Mucosa of descending colon (tissue), 3 donors: Measurements from ENCODE around the gene TNC. TPM values are rescaled to one million over a fixed set of nuclear protein-coding genes. Genes with fewer than 3 reads are reported as not detected.

ENCODE experiments used
- ATAC-seq: fragments of 200-7000 bp; cut with Tn5 transposase; one replicate; pipeline ENCODE4 v1.9.1; 2020; ENCODE audit warnings: mild to moderate bottlenecking, moderate library complexity
- DNase-seq, 3 donors: peaks; one replicate each; pipeline ENCODE4 v3.0.0-alpha.2; 2020
- H3K36me3 ChIP-seq: fragments of 200-600 bp; one replicate; pipeline ENCODE4 v1.8.0; 2021; ENCODE audit warnings: low read depth, mild to moderate bottlenecking
- H3K4me1 ChIP-seq: fragments of 200-600 bp; one replicate; pipeline ENCODE4 v1.8.0; 2021; ENCODE audit warnings: low read depth, mild to moderate bottlenecking
- H3K4me3 ChIP-seq: fragments of 200-600 bp; one replicate; pipeline ENCODE4 v1.8.0; 2021; ENCODE audit warnings: mild to moderate bottlenecking
- H3K9me3 ChIP-seq: fragments of 200-600 bp; one replicate; pipeline ENCODE4 v1.8.0; 2021; ENCODE audit warnings: mild to moderate bottlenecking
- CTCF ChIP-seq: fragments of 200-600 bp; IDR thresholded peaks from one replicate; pipeline ENCODE4 v1.8.0; 2022; ENCODE audit warnings: antibody characterized with exemption, mild to moderate bottlenecking
- intact Hi-C, 2 donors: fragments of 100-400 bp; cut with DNase I in 1 of 2; cut with micrococcal nuclease in 1 of 2; formaldehyde crosslinking; loops; one replicate each; pipeline versions ENCODE4 v1.11.0 to v1.11.1; 2022; cut with DNase I, micrococcal nuclease
- total RNA-seq, 3 donors: library from RNA; stranded (reverse); fragmentation: NEBNext Ultra II Directional in 2 of 3; extraction: Animal tissue kit (Norgen Biotek cat#: 25700) in 2 of 3; gene quantifications; one replicate each; pipeline versions ENCODE4 v1.2.1 to v1.2.4, GENCODE V29; 2021 to 2023
- donor health status: DM: no; HTN: no; CAD: no; lungs with moderate emphysema.
- donor health status: DM: no; HTN: no; CAD: no.
- donor health status: DM: no; HTN: yes; CAD: no.

The TNC gene
- total RNA-seq, 3 donors from 2014 or later: 6.5 to 216 (median 48.0) TPM

DNA sequence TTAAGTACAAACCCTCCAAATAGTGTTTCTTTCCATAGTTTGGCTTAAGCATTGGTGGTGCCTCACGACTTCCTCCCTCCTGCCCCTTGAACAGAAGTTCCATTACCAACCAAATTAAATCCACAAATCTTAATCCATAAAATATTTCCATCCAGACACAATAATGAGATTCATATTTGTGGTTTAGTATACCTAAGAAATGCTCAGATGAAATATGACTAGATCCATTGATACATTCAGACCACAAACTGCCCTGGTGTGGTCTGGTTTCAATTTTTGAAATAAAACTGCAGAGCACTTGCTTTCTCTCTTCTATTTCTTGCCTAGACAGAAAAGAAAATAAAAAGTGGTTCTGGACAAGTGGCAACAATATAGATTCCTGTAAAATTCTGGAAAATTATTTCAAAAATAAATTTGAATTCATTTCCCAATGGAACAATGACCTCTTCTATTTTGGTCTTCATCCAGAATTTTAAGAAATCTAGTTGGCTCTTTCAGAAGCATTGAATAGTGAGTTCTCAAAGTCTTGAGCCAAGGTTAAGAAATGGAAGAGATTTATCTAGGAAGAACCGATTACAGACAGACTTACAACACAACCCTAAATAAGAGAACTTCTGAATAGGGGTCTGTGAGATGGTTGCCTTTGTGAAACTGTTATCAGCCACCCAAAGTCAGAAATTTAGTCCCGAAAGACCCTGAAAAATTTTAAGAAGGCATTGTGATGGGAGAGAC lies 14.0 kb downstream of the TNC start:
- Histone ChIP-seq H3K9me3 (no peaks in the 10 kb centered on the region), H3K4me3 (no peak overlapping the region), H3K36me3 (no peaks in the 10 kb centered on the region), H3K4me1 (no peaks in the 10 kb centered on the region)
- intact Hi-C loops: no loop called here
- no peak for TF ChIP-seq CTCF
- ATAC-seq (no peak), DNase-seq (no peak)

- no peak for DNase-seq
- Histone ChIP-seq H3K4me3 (no peak overlapping the region), H3K36me3 (no peaks in the 10 kb centered on the region), H3K9me3 (no peaks in the 10 kb centered on the region), H3K4me1 (no peaks in the 10 kb centered on the region)
- intact Hi-C loops: no loop called here
- TF ChIP-seq CTCF: no peak
- no peak for ATAC-seq
These were observed 18.1 kb downstream of the TNC start for GRCh38 chr9:115099901-115100300.

DNA sequence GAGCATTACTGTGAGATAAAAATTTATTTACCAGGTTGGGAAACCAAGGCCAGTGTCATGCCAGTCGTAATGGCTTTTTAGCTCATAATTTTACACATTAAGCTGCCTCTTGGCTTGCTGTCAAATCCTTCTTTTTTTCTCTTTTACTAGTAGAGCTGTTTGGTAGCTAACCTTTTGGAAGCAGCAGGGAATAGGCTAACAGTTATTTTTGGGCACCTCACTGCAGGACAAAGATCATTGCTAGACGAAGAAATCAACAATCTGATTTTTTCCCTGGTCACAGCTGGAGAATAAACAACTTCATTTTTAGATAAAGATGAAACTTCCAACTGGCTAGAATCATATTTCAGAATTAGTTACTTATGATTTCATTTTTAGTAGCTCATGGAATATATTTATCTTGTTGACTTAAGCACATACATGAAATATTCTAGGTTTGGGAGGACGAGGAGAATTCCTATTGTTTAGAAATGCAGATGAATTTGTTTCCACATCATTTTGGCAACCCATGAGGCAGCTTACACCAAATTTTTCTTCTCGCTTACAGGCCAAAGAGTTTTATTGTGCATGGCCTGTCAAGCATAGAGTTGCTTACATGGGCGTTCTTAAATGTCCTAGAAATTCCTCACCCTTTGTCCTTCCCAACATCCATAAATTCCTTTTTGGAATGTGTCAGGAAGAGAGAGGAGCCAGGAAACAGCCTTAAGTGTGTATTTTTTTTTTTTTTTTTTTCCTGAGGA lies 19.6 kb downstream of the TNC start:
- H3K4me3 ChIP-seq: no peak overlapping the region
- no peak for ATAC-seq
- TF ChIP-seq CTCF: no peak
- H3K4me1 ChIP-seq: no peaks in the 10 kb centered on the region
- no peaks in the 10 kb centered on the region for H3K36me3 ChIP-seq
- H3K9me3 ChIP-seq: no peaks in the 10 kb centered on the region
- DNase-seq: no peak
- intact Hi-C loops: no loop called here

GRCh38 chr9:115093520-115093919 lies 24.4 kb downstream of the TNC start:
- ATAC-seq (no peak), DNase-seq (no peak)
- TF ChIP-seq CTCF: no peak
- Histone ChIP-seq H3K4me3 (no peak overlapping the region), H3K36me3 (no peaks in the 10 kb centered on the region), H3K9me3 (no peaks in the 10 kb centered on the region), H3K4me1 (no peaks in the 10 kb centered on the region)
- intact Hi-C loops: no loop called here

- no peak for TF ChIP-seq CTCF
- no peak for DNase-seq
- H3K4me3 ChIP-seq: no peak overlapping the region
- no peaks in the 10 kb centered on the region for H3K36me3 ChIP-seq
- no peaks in the 10 kb centered on the region for H3K4me1 ChIP-seq
- intact Hi-C loops: no loop called here
- no peaks in the 10 kb centered on the region for H3K9me3 ChIP-seq
- no peak for ATAC-seq
These were observed 27.5 kb downstream of the TNC start for GRCh38 chr9:115090486-115090885.
